ENCODE data around the gene CATSPERD.

The CATSPERD gene, protein sequence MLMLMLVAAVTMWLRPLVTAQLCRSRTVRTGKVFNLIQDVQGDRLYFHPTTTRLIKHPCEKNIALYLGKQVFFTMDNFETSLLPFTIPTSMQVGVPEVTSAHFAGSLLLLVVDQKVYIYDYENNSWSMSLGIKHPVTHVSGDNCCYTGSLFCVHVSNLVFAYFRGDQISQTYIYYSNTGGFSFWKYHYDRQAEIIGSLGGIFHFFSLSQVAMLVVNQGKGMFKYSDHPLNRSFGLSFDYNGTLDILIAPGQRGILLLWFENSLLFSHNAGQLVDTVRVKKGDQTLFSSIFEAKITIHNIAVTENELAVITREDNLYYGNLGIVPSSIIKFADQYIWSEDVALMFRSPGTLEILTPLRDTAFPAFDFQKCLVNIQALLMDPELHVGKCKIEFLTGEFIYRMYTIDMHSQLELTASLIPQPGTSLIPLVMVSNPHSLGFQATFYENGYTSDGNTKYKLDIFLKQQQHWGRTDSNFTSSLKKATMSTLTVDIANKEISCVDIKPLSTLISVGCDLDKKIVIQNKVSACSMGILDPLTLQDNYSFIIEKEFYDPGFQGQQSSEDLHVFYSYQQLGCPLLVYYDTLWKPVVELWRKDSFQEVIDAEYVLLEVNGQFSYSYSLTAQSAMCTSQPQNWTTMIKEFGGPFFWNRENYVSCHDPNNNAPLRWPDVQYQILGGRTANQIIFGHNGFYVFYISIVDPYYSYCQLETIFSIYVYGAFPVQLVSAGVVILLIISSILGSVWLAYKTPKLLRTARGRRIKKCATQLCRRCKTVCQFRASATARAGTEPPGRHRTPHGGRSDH

DNA sequence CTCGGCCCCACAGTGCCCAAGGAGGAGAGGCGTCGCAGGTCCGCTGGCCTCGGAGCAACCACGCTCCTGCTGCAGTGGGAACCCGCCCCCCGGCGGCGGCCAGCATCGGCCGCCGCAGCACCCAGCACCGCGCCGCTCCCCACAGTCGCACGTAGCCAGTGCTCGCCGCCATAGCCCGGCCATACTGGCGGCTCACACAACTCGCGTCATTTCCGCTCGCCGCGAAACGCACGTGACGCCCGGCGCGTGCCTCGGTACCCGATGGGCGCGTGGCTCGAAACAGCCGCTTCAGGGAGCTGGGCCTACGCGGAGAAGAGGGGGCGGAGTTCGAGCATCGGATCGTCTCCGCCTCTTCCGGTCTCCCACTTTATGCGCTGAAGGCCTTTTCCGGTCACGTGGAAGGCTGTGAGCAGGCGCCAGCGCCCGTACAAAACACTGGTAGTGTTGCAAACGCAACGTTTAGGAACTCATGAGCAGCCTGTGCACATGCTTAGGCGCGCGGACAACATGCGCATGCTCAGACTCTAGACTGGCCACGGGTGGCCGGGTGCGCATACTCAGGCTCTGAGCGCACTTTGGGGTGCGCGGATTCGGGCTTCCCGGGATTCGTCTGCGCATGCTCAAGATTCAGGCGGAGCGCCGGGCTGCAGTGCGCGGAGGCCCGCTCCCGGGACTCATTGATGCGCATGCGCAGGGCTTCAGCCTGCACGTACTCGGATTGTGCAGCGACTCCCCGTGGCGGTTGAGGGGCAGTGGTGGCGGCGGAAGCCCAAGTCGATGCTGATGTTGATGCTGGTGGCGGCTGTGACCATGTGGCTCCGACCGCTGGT lies at the start of gene CATSPERD, which contains the start of gene LONP1:
Gene CATSPERD, plus strand, starts transcription at position 677 of the 830 bp plus-strand sequence. Its CDS starts 101 bp downstream, at position 778.
Gene LONP1, minus strand, starts transcription at position 186 of the 830 bp plus-strand sequence. Its CDS starts 14 bp downstream, at position 172.
- TF ChIP-seq, protein P1, sequence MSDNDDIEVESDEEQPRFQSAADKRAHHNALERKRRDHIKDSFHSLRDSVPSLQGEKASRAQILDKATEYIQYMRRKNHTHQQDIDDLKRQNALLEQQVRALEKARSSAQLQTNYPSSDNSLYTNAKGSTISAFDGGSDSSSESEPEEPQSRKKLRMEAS (IDR thresholded peaks at IDR 0.05; ENCODE audit: low read depth, low read length), result peak; percentile 100
- peak; percentile 60 for TF ChIP-seq CTCF (IDR thresholded peaks at IDR 0.05; ENCODE audit: low read depth, low read length)
- peak; percentile 100 for TF ChIP-seq MYC (IDR thresholded peaks at IDR 0.05; ENCODE audit: low read depth, low read length)
- peak; percentile 93 for TF ChIP-seq POLR2A (IDR thresholded peaks at IDR 0.05; ENCODE audit: extremely low read depth, insufficient read length)
- peak; percentile 96 for DNase-seq (ENCODE audit: low read depth)
- peak within 1 kb of the TSS; percentile 90 for H3K4me3 ChIP-seq (ENCODE audit: low read depth, low read length)

GRCh38 chr19:5671600-5671999 lies 48.8 kb upstream of the CATSPERD start:
- H3K4me3 ChIP-seq (ENCODE audit: low read depth, low read length), result no peak overlapping the region
- TF ChIP-seq CTCF (IDR thresholded peaks at IDR 0.05; ENCODE audit: low read depth, low read length) (no peak), POLR2A (IDR thresholded peaks at IDR 0.05; ENCODE audit: extremely low read depth, insufficient read length) (no peak), MYC (IDR thresholded peaks at IDR 0.05; ENCODE audit: low read depth, low read length) (no peak)
- TF ChIP-seq, protein P1 (IDR thresholded peaks at IDR 0.05; ENCODE audit: low read depth, low read length), result no peak
- no peak for DNase-seq (ENCODE audit: low read depth)

DNA sequence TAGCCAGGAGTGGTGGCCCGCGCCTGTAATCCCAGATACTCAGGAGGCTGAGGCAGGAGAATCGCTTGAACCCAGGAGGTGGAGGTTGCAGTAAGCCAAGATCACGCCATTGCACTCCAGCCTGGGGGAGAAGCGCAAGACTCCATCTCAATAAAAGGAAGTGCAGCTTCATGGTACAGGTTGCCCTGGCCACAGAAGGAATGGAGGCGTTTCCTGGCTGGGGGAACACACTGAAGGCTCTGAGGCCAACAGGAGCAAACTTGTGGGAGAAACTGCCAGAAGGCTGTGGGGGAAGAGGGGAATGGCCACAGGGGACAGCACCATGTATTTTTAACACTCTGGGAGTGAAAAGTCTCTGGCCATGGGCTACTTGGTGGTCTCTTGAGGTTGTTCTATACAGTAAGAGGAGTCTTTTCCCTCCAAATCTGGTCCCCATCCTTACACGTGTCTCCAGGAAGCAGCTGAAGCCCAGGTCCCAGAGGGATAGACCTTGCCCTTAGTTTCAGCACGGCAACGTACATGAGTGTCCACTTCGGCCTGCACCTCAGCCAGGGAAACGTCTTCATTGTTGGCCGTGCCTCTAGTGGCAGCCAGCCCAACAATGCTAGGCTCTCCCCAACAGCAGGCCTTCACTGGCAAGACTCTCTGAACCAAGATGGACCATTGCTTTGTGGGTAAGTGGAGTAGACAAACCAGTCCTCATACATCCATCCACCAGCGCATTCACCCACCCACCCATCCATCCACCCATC lies 47.6 kb upstream of the CATSPERD start:
- no peak for TF ChIP-seq MYC (IDR thresholded peaks at IDR 0.05; ENCODE audit: low read depth, low read length)
- no peak for DNase-seq (ENCODE audit: low read depth)
- no peak overlapping the region for H3K4me3 ChIP-seq (ENCODE audit: low read depth, low read length)

DNA sequence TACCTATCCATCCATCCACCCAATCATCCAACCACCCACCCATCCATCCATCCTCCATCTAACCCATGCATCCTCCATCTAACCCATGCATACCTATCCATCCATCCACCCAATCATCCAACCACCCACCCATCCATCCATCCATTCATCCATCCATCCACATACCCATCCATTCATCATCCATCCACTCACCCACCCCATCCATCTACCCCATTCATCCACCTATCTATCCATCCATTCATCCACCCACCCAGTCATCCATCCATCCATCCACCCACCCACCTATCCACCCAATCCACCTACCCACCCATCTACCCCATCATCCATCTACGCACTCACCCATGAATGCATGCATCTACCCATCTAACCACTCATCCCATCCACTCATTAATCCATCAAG lies 46.7 kb upstream of the CATSPERD start:
- no peak overlapping the region for H3K4me3 ChIP-seq (ENCODE audit: low read depth, low read length)
- no peak for DNase-seq (ENCODE audit: low read depth)
- TF ChIP-seq POLR2A (IDR thresholded peaks at IDR 0.05; ENCODE audit: extremely low read depth, insufficient read length) (no peak), CTCF (IDR thresholded peaks at IDR 0.05; ENCODE audit: low read depth, low read length) (no peak), MYC (IDR thresholded peaks at IDR 0.05; ENCODE audit: low read depth, low read length) (no peak)
- TF ChIP-seq, protein P1 (IDR thresholded peaks at IDR 0.05; ENCODE audit: low read depth, low read length), result no peak

DNA sequence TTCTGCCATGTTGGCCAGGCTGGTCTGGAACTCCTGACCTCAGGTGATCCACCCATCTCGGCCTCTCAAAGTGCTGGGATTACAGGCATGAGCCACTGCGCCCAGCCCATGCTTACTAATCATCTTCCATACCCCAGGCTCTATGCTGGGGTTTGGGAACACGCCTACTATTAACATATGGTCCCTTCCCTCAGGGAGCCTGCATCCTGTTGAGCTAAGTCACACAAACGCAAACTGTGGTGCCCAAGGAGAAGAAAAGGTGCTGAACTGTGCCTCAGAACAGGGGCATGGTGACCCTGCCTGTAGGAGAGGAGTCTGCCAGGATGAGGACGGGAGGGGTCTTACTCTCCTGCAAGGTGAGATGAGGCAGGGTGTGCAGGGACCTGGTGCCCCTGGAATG lies 45.7 kb upstream of the CATSPERD start:
- H3K4me3 ChIP-seq (ENCODE audit: low read depth, low read length), result no peak overlapping the region

More for the DNA sequence above, 45.7 kb upstream of the CATSPERD start:
- no peak for DNase-seq (ENCODE audit: low read depth)
- no peak for TF ChIP-seq CTCF (IDR thresholded peaks at IDR 0.05; ENCODE audit: low read depth, low read length)
- TF ChIP-seq POLR2A (IDR thresholded peaks at IDR 0.05; ENCODE audit: extremely low read depth, insufficient read length), result no peak
- TF ChIP-seq, protein P1 (IDR thresholded peaks at IDR 0.05; ENCODE audit: low read depth, low read length), result no peak
- TF ChIP-seq MYC (IDR thresholded peaks at IDR 0.05; ENCODE audit: low read depth, low read length), result no peak
